Measurements from ENCODE around the gene TMEM63B. TPM values are rescaled to one million over a fixed set of nuclear protein-coding genes. Genes with fewer than 3 reads are reported as not detected.

The TMEM63B gene
- total RNA-seq, 1 donor from 2014 or later = 20.3 TPM

GRCh38 chr6:44100088-44100550 is 27.2 kb upstream of the TMEM63B start:
- Mint-ChIP-seq H3K36me3 (ENCODE audit: low read depth) (peaks cover 9% of the 10 kb centered on the region), H3K27me3 (ENCODE audit: low read depth) (no peaks in the 10 kb centered on the region), H3K9me3 (no peaks in the 10 kb centered on the region), H3K27ac (no peak overlapping the region), H3K4me1 (ENCODE audit: low read depth) (peaks cover 6% of the 10 kb centered on the region), H3K4me3 (ENCODE audit: low read depth) (no peak overlapping the region)
- DNase-seq (ENCODE audit: low spot score) = no peak
- intact Hi-C loops (cut with micrococcal nuclease) = no loop called here

GRCh38 chr6:44101832-44102231 is 25.5 kb upstream of the TMEM63B start:
- no peak for DNase-seq (ENCODE audit: low spot score)
- intact Hi-C loops (cut with micrococcal nuclease) = no loop called here
- peaks cover 21% of the 10 kb centered on the region for H3K36me3 Mint-ChIP-seq (ENCODE audit: low read depth)
- H3K9me3 Mint-ChIP-seq = no peaks in the 10 kb centered on the region
- no peak overlapping the region for H3K4me3 Mint-ChIP-seq (ENCODE audit: low read depth)
- no peaks in the 10 kb centered on the region for H3K27me3 Mint-ChIP-seq (ENCODE audit: low read depth)
- H3K4me1 Mint-ChIP-seq (ENCODE audit: low read depth) = peaks cover 6% of the 10 kb centered on the region
- H3K27ac Mint-ChIP-seq = no peak overlapping the region

GRCh38 chr6:44102527-44102926 is 24.8 kb upstream of the TMEM63B start:
- Mint-ChIP-seq H3K4me1 (ENCODE audit: low read depth) (peaks cover 6% of the 10 kb centered on the region), H3K4me3 (ENCODE audit: low read depth) (no peak overlapping the region), H3K36me3 (ENCODE audit: low read depth) (peaks cover 25% of the 10 kb centered on the region), H3K27me3 (ENCODE audit: low read depth) (no peaks in the 10 kb centered on the region), H3K9me3 (no peaks in the 10 kb centered on the region), H3K27ac (no peak overlapping the region)
- DNase-seq (ENCODE audit: low spot score) = no peak
- intact Hi-C loops (cut with micrococcal nuclease) = no loop called here

DNA sequence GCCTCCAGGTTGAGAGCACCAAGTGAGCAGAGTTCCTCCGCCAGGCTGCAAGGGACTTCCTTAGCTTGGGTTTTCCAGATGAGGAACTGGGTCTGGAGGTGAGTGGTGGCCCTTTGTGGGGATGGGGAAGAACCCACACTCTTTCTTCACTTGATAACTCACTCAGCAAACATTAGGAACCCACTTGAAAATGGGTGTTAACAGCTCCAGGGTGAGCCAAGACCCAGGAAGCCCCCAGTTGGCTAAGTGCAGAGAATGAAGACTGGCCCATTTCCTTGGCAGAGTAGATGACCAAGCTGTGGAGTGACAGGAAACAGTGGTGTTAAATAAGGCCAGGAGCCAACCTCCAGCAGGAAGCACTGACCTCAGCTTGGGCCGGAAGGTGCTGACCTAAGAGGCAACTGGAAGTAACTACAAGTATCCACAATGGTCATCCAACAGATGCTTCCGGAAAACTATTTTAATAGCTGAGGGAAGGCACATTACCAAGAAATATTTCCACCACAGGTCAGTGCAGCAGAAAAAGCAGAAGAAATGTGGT is 22.8 kb upstream of the TMEM63B start:
- peaks cover 33% of the 10 kb centered on the region for H3K36me3 Mint-ChIP-seq (ENCODE audit: low read depth)
- H3K9me3 Mint-ChIP-seq = no peaks in the 10 kb centered on the region
- H3K27me3 Mint-ChIP-seq (ENCODE audit: low read depth) = no peaks in the 10 kb centered on the region
- intact Hi-C loops (cut with micrococcal nuclease) = no loop called here
- DNase-seq (ENCODE audit: low spot score) = no peak
- H3K27ac Mint-ChIP-seq = no peak overlapping the region
- peaks cover 6% of the 10 kb centered on the region for H3K4me1 Mint-ChIP-seq (ENCODE audit: low read depth)
- no peak overlapping the region for H3K4me3 Mint-ChIP-seq (ENCODE audit: low read depth)

- Mint-ChIP-seq H3K4me1 (ENCODE audit: low read depth) (peaks cover 6% of the 10 kb centered on the region), H3K4me3 (ENCODE audit: low read depth) (no peak overlapping the region), H3K27ac (peak overlapping the region; percentile 35), H3K27me3 (ENCODE audit: low read depth) (no peaks in the 10 kb centered on the region), H3K36me3 (ENCODE audit: low read depth) (peaks cover 39% of the 10 kb centered on the region), H3K9me3 (no peaks in the 10 kb centered on the region)
- intact Hi-C loops (cut with micrococcal nuclease) = no loop called here
- DNase-seq (ENCODE audit: low spot score) = no peak
These were observed 22.2 kb upstream of the TMEM63B start for GRCh38 chr6:44105146-44105545.

DNA sequence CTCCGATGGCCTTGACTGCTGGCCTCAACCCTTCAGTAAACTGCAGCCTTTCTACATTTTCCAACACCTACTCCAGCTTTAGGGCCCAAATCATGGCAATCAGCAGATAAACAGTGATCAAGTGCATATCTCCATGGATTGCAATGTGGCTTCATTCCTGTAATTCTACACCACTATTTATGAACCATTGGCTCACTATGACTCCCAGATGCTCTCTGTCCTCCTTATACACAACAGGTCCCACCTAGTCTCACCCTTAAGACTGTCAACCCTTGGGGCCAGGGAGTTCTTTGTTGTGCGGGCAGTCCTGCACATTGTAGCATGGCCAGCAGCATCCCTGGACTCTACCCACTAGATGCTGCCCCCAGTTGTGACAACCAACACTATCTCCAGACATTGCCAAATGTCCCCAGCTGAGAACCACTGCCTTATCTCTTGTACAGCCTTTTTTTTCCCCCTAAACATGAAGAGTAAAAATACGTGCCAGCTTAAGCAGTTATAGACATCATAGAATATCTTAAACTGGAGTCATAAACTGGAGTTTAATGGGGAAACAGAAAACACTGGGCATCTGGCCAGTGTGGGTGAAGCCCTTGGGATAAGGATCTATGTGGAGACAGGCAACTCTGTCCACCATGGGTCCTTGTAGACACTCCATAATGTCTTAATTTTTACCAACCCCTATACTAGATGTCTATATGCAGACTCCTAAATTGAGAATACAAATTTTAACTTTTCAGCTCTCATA is 21.2 kb upstream of the TMEM63B start:
- Mint-ChIP-seq H3K36me3 (ENCODE audit: low read depth) (peaks cover 46% of the 10 kb centered on the region), H3K4me1 (ENCODE audit: low read depth) (peaks cover 6% of the 10 kb centered on the region), H3K27me3 (ENCODE audit: low read depth) (no peaks in the 10 kb centered on the region), H3K27ac (no peak overlapping the region), H3K4me3 (ENCODE audit: low read depth) (no peak overlapping the region), H3K9me3 (no peaks in the 10 kb centered on the region)
- DNase-seq (ENCODE audit: low spot score) = no peak
- intact Hi-C loops (cut with micrococcal nuclease) = no loop called here

- H3K36me3 Mint-ChIP-seq (ENCODE audit: low read depth) = peaks cover 55% of the 10 kb centered on the region
- H3K4me1 Mint-ChIP-seq (ENCODE audit: low read depth) = peaks cover 9% of the 10 kb centered on the region
- no peaks in the 10 kb centered on the region for H3K9me3 Mint-ChIP-seq
- DNase-seq (ENCODE audit: low spot score) = no peak
- intact Hi-C loops (cut with micrococcal nuclease) = no loop called here
- no peak overlapping the region for H3K27ac Mint-ChIP-seq
- H3K4me3 Mint-ChIP-seq (ENCODE audit: low read depth) = no peak overlapping the region
- no peaks in the 10 kb centered on the region for H3K27me3 Mint-ChIP-seq (ENCODE audit: low read depth)
These were observed 20.3 kb upstream of the TMEM63B start for GRCh38 chr6:44107017-44107416.

- intact Hi-C loops (cut with micrococcal nuclease) = no loop called here
- Mint-ChIP-seq H3K36me3 (ENCODE audit: low read depth) (peaks cover 65% of the 10 kb centered on the region), H3K27me3 (ENCODE audit: low read depth) (no peaks in the 10 kb centered on the region), H3K27ac (no peak overlapping the region), H3K9me3 (no peaks in the 10 kb centered on the region), H3K4me1 (ENCODE audit: low read depth) (peaks cover 6% of the 10 kb centered on the region), H3K4me3 (ENCODE audit: low read depth) (no peak overlapping the region)
- no peak for DNase-seq (ENCODE audit: low spot score)
These were observed 18.9 kb upstream of the TMEM63B start for GRCh38 chr6:44108471-44108870.

GRCh38 chr6:44109212-44109611 is 18.1 kb upstream of the TMEM63B start:
- no peaks in the 10 kb centered on the region for H3K9me3 Mint-ChIP-seq
- peaks cover 68% of the 10 kb centered on the region for H3K36me3 Mint-ChIP-seq (ENCODE audit: low read depth)
- no peak overlapping the region for H3K27ac Mint-ChIP-seq
- H3K27me3 Mint-ChIP-seq (ENCODE audit: low read depth) = no peaks in the 10 kb centered on the region
- no peak for DNase-seq (ENCODE audit: low spot score)
- peaks cover 6% of the 10 kb centered on the region for H3K4me1 Mint-ChIP-seq (ENCODE audit: low read depth)
- no peak overlapping the region for H3K4me3 Mint-ChIP-seq (ENCODE audit: low read depth)
- intact Hi-C loops (cut with micrococcal nuclease) = no loop called here

DNA sequence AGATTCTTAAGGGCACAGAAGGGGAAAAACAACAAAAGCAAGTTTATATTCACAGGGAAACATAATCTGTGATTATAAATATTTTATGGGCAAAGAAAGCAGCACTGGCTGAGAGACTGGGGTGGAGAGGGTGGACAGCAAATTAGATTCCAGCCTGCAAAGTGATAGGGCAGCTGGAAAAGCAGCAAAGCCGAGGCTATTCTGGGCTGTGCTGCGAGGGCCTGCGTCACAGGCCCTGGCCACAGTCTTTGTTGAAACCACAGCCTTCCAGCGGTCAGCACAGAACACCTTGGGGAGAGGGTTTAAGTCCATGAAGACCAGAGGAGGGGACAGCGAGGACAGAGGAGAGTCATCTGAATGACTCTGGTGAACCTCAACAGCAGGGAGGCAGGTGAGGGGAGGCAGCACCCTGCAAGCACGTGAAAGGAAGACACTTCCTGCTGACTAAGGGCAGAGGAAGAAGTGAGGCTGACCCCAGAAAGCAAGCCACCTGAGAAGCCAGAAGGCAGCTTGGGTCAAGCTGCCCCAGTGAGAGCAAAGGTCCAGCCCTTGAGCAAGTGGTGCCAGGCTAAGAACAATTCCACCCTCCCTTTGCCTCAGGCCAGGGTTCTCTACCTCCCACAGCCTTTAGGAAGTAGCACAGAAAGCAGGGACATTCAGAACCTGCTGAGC is 17.2 kb upstream of the TMEM63B start:
- Mint-ChIP-seq H3K4me3 (ENCODE audit: low read depth) (no peak overlapping the region), H3K27me3 (ENCODE audit: low read depth) (no peaks in the 10 kb centered on the region), H3K4me1 (ENCODE audit: low read depth) (peaks cover 5% of the 10 kb centered on the region), H3K36me3 (ENCODE audit: low read depth) (peaks cover 64% of the 10 kb centered on the region), H3K27ac (peak overlapping the region; percentile 21), H3K9me3 (no peaks in the 10 kb centered on the region)
- intact Hi-C loops (cut with micrococcal nuclease) = no loop called here
- no peak for DNase-seq (ENCODE audit: low spot score)

DNA sequence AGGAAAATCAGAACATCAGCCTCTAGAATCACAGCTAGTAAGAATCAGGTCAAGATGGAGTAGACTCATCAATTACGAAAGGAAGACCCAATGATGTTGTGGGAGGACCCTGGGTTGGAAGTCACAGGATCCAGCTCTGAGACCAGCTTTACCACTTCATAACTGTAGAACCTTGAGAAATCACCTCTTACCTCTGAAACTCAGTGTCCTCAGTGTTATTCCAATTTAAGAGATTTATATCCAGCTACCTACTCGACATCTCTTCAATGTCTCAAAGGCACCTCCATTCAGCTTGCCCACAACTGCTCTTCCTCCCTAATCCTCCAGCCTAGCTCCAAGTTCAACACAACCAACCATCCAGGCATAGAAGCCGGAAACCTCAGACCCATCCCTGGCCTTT is 16.4 kb upstream of the TMEM63B start:
- Mint-ChIP-seq H3K9me3 (no peaks in the 10 kb centered on the region), H3K36me3 (ENCODE audit: low read depth) (peaks cover 67% of the 10 kb centered on the region), H3K27ac (no peak overlapping the region)

GRCh38 chr6:44111434-44112417 is 15.6 kb upstream of the TMEM63B start:
- H3K9me3 Mint-ChIP-seq = no peaks in the 10 kb centered on the region
- no peaks in the 10 kb centered on the region for H3K27me3 Mint-ChIP-seq (ENCODE audit: low read depth)
- peaks cover 11% of the 10 kb centered on the region for H3K4me1 Mint-ChIP-seq (ENCODE audit: low read depth)
- intact Hi-C loops (cut with micrococcal nuclease) = no loop called here
- H3K36me3 Mint-ChIP-seq (ENCODE audit: low read depth) = peaks cover 67% of the 10 kb centered on the region
- no peak for DNase-seq (ENCODE audit: low spot score)
- H3K27ac Mint-ChIP-seq = no peak overlapping the region
- no peak overlapping the region for H3K4me3 Mint-ChIP-seq (ENCODE audit: low read depth)

More for the DNA sequence above, 16.4 kb upstream of the TMEM63B start:
- intact Hi-C loops (cut with micrococcal nuclease) = no loop called here
- no peaks in the 10 kb centered on the region for H3K27me3 Mint-ChIP-seq (ENCODE audit: low read depth)
- peaks cover 5% of the 10 kb centered on the region for H3K4me1 Mint-ChIP-seq (ENCODE audit: low read depth)
- DNase-seq (ENCODE audit: low spot score) = no peak
- no peak overlapping the region for H3K4me3 Mint-ChIP-seq (ENCODE audit: low read depth)

All from activated T-helper 2 cell treated with anti-CD3 and anti-CD28 coated beads, Interferon-gamma antibody, Interleukin-2, Interleukin-4, amounts not matched to agents 10 μg/mL and 5 μg/mL and 100 μg/mL, durations not matched to agents 14 hours and 24 hours and 36 hours (primary cell).